ENCODE measurements around the gene DAPK2.

DNA sequence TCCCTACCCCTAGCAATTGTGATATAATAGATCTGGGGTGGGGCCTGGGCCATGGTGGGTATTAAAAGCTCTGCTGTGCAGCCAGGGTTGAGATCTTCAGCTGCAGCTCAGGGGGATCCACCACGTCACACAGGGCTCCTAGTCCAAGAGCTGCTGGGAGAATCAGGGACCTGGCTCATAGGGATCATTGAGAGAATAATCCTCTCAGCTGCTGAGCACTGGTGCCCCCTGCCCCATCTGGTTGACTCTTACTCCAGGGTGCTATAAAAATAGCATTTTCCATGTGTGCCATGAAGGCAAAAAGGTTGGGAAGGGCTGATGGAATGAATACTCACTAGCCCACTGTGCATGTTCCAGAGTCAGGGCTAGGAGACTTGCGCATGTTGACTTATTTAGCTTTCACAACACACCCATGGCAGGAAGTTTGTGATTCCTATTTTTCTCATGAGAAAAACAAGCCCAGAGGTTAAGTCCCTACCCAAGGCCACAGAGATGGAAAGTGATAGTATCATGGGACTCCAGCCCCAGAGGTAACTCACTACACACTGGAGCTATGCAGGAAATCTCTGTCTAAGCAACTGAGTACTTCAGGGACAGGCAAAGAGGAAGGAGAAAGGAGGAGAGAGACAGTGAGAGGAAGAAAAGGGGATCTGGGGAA is 118.0 kb downstream of the DAPK2 start:
- TF ChIP-seq SUZ12 (IDR thresholded peaks at IDR 0.05) (no peak), FOXK2 (IDR thresholded peaks at IDR 0.05) (no peak)

Data from HEK293T (cell line).